ENCODE results near the gene RRN3. TPM values are rescaled to one million over a fixed set of nuclear protein-coding genes. Genes with fewer than 3 reads are reported as not detected.
"Not testable (repeated sequence)": the region's sequence is repeated elsewhere in the genome, so short reads cannot be mapped to it uniquely, and the experiment has no call there.

The RRN3 gene
- total RNA-seq, 1 donor from 2014 or later, result 34.1 TPM

GRCh38 chr16:15028801-15029698 lies 65.0 kb downstream of the RRN3 start:
- intact Hi-C loops (cut with micrococcal nuclease), result not testable (repeated sequence)

DNA sequence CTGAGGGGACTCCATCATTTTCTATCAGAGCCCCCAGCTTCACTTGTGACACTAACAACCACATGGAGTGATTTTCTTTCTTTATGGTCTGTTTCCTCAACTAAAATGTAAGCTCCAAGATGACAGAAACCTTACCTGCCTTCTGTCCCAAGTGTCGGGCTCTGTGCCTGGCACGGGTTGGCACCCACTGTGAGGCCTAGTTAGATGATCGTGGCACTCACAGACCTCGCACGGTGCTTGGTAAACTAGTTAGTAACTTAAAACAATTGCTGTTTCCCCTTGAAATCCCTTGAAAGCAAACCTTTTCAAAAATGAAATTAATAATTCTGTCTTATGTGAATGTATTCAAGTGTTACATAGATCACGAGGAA lies 65.7 kb downstream of the RRN3 start:
- intact Hi-C loops (cut with micrococcal nuclease), result not testable (repeated sequence)

DNA sequence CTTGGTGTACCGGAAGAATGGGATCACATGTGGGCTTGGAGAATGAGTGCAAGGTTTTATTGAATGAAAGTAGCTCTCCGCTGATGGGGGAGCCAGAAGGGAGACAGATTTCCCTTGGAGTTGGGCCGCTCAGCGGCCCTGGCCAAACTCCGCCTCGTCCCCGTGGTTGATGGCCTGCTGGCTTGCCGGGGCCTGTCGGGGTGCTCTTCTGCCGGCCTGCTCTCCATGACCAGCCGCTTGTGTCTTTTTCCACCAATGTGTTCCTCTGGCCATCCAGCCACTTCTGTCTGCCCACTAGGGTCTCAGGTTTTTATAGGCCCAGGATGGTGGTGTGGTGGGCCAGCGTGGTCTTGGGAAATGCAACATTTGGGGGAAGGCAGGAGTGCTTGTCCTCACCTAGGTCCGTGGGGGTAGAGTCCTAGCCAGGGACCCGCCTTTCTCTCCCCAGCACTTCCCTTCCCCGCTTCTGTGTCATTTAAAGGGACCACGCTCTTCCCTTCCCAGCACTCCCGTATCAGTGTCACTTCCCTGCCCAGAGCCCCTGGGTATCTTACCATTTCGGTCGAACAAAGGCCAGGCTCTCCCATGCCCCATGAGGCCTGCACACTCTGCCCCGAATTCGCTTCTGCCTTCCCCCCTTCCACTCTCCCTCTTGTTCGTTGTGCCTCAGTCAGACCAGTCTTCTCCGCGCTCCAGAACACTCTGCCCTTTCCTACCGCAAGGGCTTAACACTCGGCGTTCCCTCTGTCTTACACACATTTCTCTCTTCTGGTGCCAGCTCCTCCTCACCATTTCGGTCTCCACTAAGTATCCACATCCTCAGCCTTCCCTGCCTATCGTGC lies 66.3 kb downstream of the RRN3 start:
- intact Hi-C loops (cut with micrococcal nuclease), result not testable (repeated sequence)

GRCh38 chr16:15027051-15027450 lies 67.0 kb downstream of the RRN3 start:
- intact Hi-C loops (cut with micrococcal nuclease), result not testable (repeated sequence)

DNA sequence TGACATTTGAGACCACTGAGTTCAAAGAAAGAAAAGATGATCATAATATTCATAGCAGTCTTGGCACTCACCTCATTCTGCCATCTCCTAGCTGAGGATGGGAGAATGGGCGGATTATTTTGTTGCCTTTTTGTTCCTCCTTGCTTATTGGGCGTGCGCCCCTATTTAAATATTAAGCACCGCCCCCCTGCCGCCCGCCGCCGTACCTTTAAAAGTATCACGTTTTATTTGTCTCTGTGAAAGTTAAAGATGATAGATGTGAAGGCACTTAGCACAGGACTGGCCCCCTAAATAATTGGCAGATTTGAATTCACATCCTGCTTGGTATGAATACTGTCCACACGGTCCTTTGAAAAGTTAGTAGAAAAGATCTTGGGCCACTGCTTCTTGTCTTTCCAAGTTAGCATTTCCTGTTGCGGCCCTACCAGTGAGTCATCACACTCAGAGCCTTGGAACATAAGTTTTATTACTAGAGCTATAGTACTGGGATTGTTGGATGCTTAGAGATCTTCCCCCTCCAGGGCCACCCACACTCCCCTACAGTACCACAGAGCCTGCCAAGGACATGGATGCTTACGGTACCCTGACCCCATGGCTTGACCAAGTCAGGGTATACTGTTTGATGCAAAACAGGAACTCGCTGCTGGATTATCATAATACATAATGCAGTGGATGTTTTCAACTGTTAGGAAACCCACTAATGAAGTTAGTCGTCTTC lies 68.7 kb downstream of the RRN3 start:
- intact Hi-C loops (cut with micrococcal nuclease), result not testable (repeated sequence)

- intact Hi-C loops (cut with micrococcal nuclease), result not testable (repeated sequence)
Measured at GRCh38 chr16:15024858-15025199, 69.2 kb downstream of the RRN3 start.

- intact Hi-C loops (cut with micrococcal nuclease), result not testable (repeated sequence)
Measured at GRCh38 chr16:15023381-15024077, 70.5 kb downstream of the RRN3 start.

DNA sequence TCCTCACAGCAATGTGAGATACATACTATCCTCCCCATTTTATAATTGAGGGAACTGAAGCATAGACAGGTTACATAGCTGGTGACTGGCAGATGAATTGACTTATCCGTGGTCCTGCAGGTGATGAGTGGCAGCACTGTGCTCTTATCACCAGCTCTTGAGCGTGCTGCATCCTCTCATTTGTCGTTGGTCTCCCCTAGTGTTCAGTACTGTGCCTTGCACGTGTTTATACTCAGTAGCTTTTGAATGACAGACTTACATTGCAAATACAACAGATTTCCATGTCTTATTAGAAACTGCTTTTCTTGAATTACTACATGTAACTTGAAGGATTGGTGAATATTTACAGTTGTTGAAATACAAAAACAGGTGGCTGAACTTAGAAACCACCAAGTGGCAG lies 71.9 kb downstream of the RRN3 start:
- intact Hi-C loops (cut with micrococcal nuclease), result not testable (repeated sequence)

DNA sequence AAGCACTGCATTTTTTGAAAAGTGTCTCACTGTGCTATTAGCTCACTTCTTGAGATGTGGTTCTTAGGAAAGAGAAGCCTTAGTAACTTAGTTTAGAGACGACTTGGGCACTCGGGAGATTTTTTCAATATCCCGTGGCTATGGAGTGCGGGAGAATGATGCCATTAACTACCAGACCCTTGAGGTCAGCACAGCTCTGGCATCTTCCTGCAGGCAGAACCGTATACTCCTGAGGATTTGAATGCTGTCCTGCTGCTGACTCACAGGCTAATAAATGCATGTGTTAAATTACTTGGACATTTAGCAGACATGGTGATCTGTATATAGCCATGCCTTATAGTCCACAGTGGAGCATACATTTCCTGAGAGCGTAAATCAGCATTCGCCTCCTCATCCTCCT lies 72.6 kb downstream of the RRN3 start:
- intact Hi-C loops (cut with micrococcal nuclease), result not testable (repeated sequence)

DNA sequence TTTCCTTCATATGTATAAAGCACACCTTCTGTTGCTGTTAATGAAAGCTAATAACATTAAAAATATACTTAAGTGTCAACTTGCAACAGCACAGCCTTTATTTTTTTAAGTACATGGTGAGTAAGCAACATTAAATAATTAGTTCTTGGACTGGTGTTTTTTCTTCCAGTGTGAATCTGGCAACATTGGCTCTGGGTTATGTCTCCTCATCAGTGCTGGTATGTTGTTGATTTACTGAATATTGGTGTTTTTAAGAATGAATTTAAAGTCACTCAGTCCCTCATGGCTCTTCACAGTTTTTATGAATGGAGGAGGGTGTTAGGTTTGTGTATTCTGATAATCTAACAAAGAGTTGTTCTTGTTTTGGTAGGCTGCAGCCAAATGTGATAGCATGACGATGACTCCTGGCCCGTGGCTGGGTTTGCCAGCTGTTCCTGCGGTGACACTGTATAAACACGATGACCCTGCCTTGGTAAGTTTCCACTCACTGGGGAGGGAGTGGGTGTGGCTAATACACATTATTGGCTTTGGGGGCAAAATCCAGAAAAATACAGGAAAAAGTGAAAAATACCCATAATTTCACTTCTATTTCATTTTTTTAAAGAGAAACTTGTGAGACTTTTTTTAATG lies 77.0 kb downstream of the RRN3 start:
- intact Hi-C loops (cut with micrococcal nuclease), result not testable (repeated sequence)

DNA sequence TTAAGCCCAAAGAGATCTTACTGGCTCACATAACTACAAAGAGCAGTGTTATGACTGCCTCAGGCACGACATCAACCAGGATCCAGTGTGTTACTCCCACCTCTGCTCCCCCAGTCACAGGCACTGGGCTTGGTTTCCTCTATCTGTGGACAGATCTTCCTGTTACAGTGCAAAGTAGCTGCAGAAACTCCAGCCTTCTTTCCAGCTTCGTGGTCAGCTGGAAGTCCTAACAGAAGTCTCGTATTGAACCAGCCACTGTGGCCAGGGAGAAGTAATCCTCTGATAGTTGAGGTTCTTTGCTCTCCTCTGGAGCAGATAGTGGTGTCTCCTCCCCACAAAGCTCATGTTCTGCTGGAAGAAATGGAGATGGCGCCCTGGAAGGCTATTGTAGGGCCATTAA lies 77.7 kb downstream of the RRN3 start:
- intact Hi-C loops (cut with micrococcal nuclease), result not testable (repeated sequence)

DNA sequence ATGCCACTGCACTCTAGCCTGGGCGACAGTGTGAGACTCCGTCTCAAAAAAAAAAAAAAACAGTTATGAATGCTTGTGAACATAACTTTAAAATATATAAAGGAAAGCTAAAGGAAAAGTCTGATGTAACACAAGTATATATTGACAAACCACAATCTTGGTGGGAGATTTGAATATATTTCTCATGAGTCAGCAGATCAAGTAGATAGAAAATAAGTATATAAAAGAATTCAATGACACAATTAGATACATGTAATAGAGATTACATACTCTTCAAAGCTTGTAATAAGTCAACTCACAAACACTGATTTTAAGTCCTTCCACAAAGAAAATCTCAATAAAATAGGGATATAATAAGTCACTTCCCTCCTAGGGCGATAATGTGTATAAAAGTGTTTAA lies 78.4 kb downstream of the RRN3 start:
- intact Hi-C loops (cut with micrococcal nuclease), result not testable (repeated sequence)

DNA sequence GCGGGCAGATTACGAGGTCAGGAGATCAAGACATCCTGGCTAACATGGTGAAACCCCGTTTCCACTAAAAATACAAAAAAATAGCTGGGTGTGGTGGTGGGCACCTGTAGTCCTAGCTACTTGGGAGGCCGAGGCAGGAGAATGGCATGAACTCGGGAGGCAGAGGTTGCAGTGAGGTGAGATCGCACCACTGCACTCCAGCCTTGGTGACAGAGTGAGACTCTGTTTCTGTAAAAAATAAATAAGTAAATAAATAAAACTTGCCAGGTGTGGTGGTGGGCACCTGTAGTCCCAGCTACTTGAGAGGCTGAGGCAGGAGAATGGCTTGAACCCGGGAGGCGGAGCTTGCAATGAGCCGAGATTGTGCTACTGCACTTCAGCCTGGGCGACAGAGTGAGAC lies 81.1 kb downstream of the RRN3 start:
- intact Hi-C loops (cut with micrococcal nuclease), result not testable (repeated sequence)

Other genes starting within 250 kb of the RRN3 start
- gene NPIPA1, start 156.8 kb downstream of the RRN3 start, total RNA-seq, result 94.5 and 101 TPM in 2 replicates
- gene PDXDC1, start 119.2 kb downstream of the RRN3 start, total RNA-seq, result 55.0 and 57.8 TPM in 2 replicates
- gene NTAN1, start 38.2 kb downstream of the RRN3 start, total RNA-seq, result 32.1 and 32.4 TPM in 2 replicates

All from T-helper 1 cell treated with Interleukin-12 subunit alpha and Interleukin-12 subunit beta and Interleukin-4 antibody, amounts not matched to agents 30 ng/mL and 1 ng/mL, for 36 hours (primary cell).